Neural progenitor cell (in vitro differentiated cells): ENCODE results near the gene B3GNT9. TPM values are rescaled to one million over a fixed set of nuclear protein-coding genes. Genes with fewer than 3 reads are reported as not detected.

ENCODE experiments used
- DNase-seq: peaks from one replicate; pipeline ENCODE4 v3.0.0-alpha.2; 2016; ENCODE audit warnings: low spot score
- H2AFZ ChIP-seq: fragments of 200-600 bp; sonication (generic); replicated peaks from 2 replicates; pipeline ENCODE4 v1.6.1; 2016; ENCODE audit warnings: antibody characterized with exemption
- H3F3A ChIP-seq: fragments of 200-600 bp; sonication (generic); 2 replicates; pipeline ENCODE4 v1.6.1; 2016; ENCODE audit warnings: antibody characterized with exemption, low read depth
- H3K27ac ChIP-seq: fragments of 200-600 bp; sonication (generic); 2 replicates; pipeline ENCODE4 v1.5.1; 2016; ENCODE audit warnings: mild to moderate bottlenecking
- H3K27me3 ChIP-seq: fragments of 200-600 bp; sonication (generic); 2 replicates; pipeline ENCODE4 v1.6.1; 2016; ENCODE audit warnings: mild to moderate bottlenecking, moderate library complexity
- H3K36me3 ChIP-seq: fragments of 200-600 bp; sonication (generic); 2 replicates; pipeline ENCODE4 v1.5.1; 2016
- H3K4me1 ChIP-seq: fragments of 200-600 bp; sonication (generic); 2 replicates; pipeline ENCODE4 v1.6.1; 2016; ENCODE audit warnings: mixed run types
- H3K4me2 ChIP-seq: fragments of 200-600 bp; sonication (generic); 2 replicates; pipeline ENCODE4 v1.6.1; 2016
- H3K4me3 ChIP-seq: fragments of 200-600 bp; sonication (generic); 2 replicates; pipeline ENCODE4 v1.5.1; 2016
- H3K79me2 ChIP-seq: fragments of 200-600 bp; sonication (generic); 2 replicates; pipeline ENCODE4 v1.6.1; 2016; ENCODE audit warnings: low read depth
- H3K9ac ChIP-seq: fragments of 200-600 bp; sonication (generic); 2 replicates; pipeline ENCODE4 v1.6.1; 2016
- H3K9me3 ChIP-seq: fragments of 200-600 bp; sonication (generic); 2 replicates; pipeline ENCODE4 v1.5.1; 2016; ENCODE audit warnings: low read depth
- H4K20me1 ChIP-seq: fragments of 200-600 bp; sonication (generic); 2 replicates; pipeline ENCODE4 v1.6.1; 2016; ENCODE audit warnings: low read depth
- H3K27ac Mint-ChIP-seq: 3 replicates; pipeline ENCODE4 v1.8.0; 2021; ENCODE audit warnings: mixed read lengths
- H3K27me3 Mint-ChIP-seq: 2 replicates; pipeline ENCODE4 v1.8.0; 2022; ENCODE audit warnings: low read depth, mild to moderate bottlenecking, inconsistent platforms, moderate library complexity, mixed read lengths; ENCODE audit not compliant: insufficient read depth
- H3K36me3 Mint-ChIP-seq: 3 replicates; pipeline ENCODE4 v1.8.0; 2021; ENCODE audit warnings: mixed read lengths
- H3K4me1 Mint-ChIP-seq: 3 replicates; pipeline ENCODE4 v1.8.0; 2021; ENCODE audit warnings: mixed read lengths
- H3K4me3 Mint-ChIP-seq: 3 replicates; pipeline ENCODE4 v1.8.0; 2021; ENCODE audit warnings: mild to moderate bottlenecking, moderate library complexity, mixed read lengths
- H3K9me3 Mint-ChIP-seq: 3 replicates; pipeline ENCODE4 v1.8.0; 2020; ENCODE audit warnings: mixed read lengths
- EZH2 ChIP-seq: fragments of 200-600 bp; sonication (generic); IDR thresholded peaks from 2 replicates; pipeline ENCODE4 v1.6.1; 2017; ENCODE audit warnings: antibody characterized with exemption, mild to moderate bottlenecking, moderate library complexity
- EZH2phosphoT487 ChIP-seq: fragments of 200-600 bp; sonication (generic); IDR thresholded peaks from 2 replicates; pipeline ENCODE4 v1.6.1; 2017; ENCODE audit warnings: antibody characterized with exemption
- total RNA-seq: library from RNA; depleted of rRNA; stranded (reverse); fragments of >200 nt; gene quantifications from 2 replicates; pipeline ENCODE4 v1.2.3, GENCODE V29; 2015; ENCODE audit warnings: low replicate concordance
- TF ChIP-seq, protein P1 (sequence below): fragments of 200-600 bp; sonication (generic); IDR thresholded peaks from 2 replicates; pipeline ENCODE4 v1.5.1; 2017; ENCODE audit warnings: antibody characterized with exemption, mild to moderate bottlenecking

B3GNT9 gene
- total RNA-seq, 1 donor from 2014 or later: 2.6 TPM

DNA sequence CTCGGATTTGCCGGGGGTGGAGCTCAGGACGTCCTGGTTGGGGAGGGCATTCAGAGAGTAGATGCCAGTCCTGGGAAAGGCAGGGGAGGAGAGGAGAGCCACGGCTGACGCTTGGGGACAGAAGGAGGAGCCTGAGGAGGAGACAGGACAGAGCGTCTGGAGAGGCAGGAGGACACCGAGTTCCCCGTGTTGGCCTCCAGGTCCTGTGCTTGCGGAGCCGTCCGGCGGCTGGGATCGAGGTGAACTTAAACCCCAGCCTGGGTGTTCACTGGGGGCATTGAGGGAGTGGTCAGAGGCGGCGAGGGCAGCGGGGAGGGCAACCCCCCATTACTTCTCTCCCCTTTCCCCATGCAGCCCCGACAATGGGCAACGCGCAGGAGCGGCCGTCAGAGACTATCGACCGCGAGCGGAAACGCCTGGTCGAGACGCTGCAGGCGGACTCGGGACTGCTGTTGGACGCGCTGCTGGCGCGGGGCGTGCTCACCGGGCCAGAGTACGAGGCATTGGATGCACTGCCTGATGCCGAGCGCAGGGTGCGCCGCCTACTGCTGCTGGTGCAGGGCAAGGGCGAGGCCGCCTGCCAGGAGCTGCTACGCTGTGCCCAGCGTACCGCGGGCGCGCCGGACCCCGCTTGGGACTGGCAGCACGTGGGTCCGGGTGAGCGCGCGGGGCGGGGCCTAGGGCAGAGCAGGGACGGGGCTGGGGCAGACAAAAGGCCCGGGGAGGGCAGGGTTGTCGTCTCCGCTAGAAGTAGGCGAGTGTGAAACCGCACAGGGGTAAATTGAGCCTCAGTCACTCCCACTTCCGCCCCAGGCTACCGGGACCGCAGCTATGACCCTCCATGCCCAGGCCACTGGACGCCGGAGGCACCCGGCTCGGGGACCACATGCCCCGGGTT, 23.3 kb upstream of the B3GNT9 start:
- no peak overlapping the region for H2AFZ ChIP-seq
- peak; percentile 85 for DNase-seq

DNA sequence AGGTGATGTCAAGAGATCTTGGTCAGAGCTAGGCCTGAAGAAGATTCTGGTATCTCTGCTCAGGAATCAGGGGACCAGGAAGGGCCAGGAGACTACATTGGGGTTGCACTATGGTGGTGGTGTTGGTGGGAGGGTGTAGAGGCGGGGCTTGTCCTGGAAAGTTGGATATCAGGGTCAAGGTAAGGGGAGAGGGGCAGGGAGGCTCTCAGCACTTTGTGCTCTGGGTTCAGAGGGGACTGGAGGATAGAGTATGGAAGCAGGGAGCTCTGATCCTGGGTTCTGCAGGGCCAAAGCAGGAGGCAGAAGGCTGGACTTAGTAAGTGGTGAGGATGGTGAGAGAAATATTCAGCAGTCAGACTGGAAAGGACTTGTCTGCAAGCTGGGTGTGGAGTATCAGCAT, 22.5 kb upstream of the B3GNT9 start:
- Histone ChIP-seq H3K79me2 (no peaks in the 10 kb centered on the region), H3K9ac (no peak overlapping the region), H3K9me3 (no peaks in the 10 kb centered on the region), H3F3A (peaks cover 37% of the 10 kb centered on the region), H3K4me2 (peak overlapping the region; percentile 87), H3K4me3 (peak overlapping the region; percentile 46), H3K4me1 (peaks cover 11% of the 10 kb centered on the region), H3K36me3 (no peaks in the 10 kb centered on the region), H4K20me1 (peaks cover 57% of the 10 kb centered on the region), H3K27ac (no peak overlapping the region), H2AFZ (no peak overlapping the region), H3K27me3 (peaks cover 100% of the 10 kb centered on the region)
- no peaks in the 10 kb centered on the region for H3K9me3 Mint-ChIP-seq
- peaks cover 2% of the 10 kb centered on the region for H3K36me3 Mint-ChIP-seq
- H3K27me3 Mint-ChIP-seq: peaks cover 59% of the 10 kb centered on the region
- peak overlapping the region; percentile 82 for H3K4me3 Mint-ChIP-seq
- H3K27ac Mint-ChIP-seq: no peak overlapping the region
- DNase-seq: no peak
- H3K4me1 Mint-ChIP-seq: peaks cover 23% of the 10 kb centered on the region
- TF ChIP-seq EZH2phosphoT487: no peak
- no peak for TF ChIP-seq EZH2
- TF ChIP-seq, protein P1, sequence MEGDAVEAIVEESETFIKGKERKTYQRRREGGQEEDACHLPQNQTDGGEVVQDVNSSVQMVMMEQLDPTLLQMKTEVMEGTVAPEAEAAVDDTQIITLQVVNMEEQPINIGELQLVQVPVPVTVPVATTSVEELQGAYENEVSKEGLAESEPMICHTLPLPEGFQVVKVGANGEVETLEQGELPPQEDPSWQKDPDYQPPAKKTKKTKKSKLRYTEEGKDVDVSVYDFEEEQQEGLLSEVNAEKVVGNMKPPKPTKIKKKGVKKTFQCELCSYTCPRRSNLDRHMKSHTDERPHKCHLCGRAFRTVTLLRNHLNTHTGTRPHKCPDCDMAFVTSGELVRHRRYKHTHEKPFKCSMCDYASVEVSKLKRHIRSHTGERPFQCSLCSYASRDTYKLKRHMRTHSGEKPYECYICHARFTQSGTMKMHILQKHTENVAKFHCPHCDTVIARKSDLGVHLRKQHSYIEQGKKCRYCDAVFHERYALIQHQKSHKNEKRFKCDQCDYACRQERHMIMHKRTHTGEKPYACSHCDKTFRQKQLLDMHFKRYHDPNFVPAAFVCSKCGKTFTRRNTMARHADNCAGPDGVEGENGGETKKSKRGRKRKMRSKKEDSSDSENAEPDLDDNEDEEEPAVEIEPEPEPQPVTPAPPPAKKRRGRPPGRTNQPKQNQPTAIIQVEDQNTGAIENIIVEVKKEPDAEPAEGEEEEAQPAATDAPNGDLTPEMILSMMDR: no peak

More for the DNA sequence above, 23.3 kb upstream of the B3GNT9 start:
- TF ChIP-seq EZH2phosphoT487 (peak; percentile 46), EZH2 (peak; percentile 67)
- TF ChIP-seq, protein P1: peak; percentile 12
- no peaks in the 10 kb centered on the region for H3K9me3 ChIP-seq
- Mint-ChIP-seq H3K27me3 (peaks cover 57% of the 10 kb centered on the region), H3K27ac (no peak overlapping the region), H3K4me1 (peaks cover 28% of the 10 kb centered on the region), H3K9me3 (no peaks in the 10 kb centered on the region), H3K36me3 (peaks cover 4% of the 10 kb centered on the region), H3K4me3 (peak overlapping the region; percentile 82)
- H3K79me2 ChIP-seq: no peaks in the 10 kb centered on the region
- peaks cover 11% of the 10 kb centered on the region for H3K4me1 ChIP-seq
- no peaks in the 10 kb centered on the region for H3K36me3 ChIP-seq
- H3K27me3 ChIP-seq: peaks cover 100% of the 10 kb centered on the region
- no peak overlapping the region for H3K9ac ChIP-seq
- peak overlapping the region; percentile 87 for H3K4me2 ChIP-seq
- H3F3A ChIP-seq: peaks cover 37% of the 10 kb centered on the region
- peaks cover 58% of the 10 kb centered on the region for H4K20me1 ChIP-seq
- no peak overlapping the region for H3K27ac ChIP-seq
- H3K4me3 ChIP-seq: peak overlapping the region; percentile 46

DNA sequence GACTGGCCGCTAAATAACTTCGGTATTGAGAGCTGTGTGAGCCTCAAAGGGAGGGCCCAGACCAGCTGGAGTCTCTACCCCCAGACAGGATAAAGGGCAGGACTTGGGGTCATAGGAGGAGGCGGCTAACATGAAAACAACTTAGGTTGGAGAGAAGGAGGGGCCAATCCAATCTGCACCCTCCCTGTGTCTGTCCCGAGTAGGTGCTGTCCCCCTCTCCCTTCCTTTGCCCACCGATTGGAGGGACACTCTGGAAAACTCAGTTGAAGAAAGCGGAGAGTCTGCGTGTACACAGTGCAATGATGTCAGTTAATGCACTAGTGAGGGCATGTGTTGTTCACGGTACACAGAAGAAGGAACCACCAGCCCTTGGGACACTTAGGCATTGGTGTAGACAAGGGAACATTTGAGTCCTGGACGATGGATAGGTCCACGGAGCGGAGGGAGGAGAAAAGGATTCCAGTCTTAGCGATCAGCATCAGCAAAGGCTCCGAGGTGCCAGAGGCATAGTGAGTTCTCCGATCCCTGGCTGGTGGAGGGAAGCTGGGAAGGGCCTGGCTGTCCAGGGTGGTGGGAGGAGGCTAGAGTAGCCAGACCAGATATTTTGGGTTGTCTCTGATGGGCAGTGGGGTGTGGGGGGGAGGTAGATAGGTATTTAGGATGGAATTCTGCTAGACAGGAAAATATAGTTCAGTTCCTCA, 20.3 kb upstream of the B3GNT9 start:
- Histone ChIP-seq H3K4me1 (peaks cover 11% of the 10 kb centered on the region), H3K27ac (no peak overlapping the region), H3K27me3 (peaks cover 100% of the 10 kb centered on the region), H3K79me2 (no peaks in the 10 kb centered on the region), H3K9ac (no peak overlapping the region), H3K9me3 (no peaks in the 10 kb centered on the region), H3K4me2 (peak overlapping the region; percentile 80), H3K36me3 (no peaks in the 10 kb centered on the region), H2AFZ (peak overlapping the region; percentile 83), H3F3A (peaks cover 37% of the 10 kb centered on the region), H3K4me3 (peak overlapping the region; percentile 63), H4K20me1 (peaks cover 41% of the 10 kb centered on the region)
- Mint-ChIP-seq H3K9me3 (no peaks in the 10 kb centered on the region), H3K27me3 (peaks cover 73% of the 10 kb centered on the region), H3K36me3 (peaks cover 1% of the 10 kb centered on the region), H3K4me3 (peak overlapping the region; percentile 80), H3K27ac (no peak overlapping the region), H3K4me1 (peaks cover 23% of the 10 kb centered on the region)
- DNase-seq: no peak
- TF ChIP-seq EZH2phosphoT487 (no peak), EZH2 (no peak)
- TF ChIP-seq, protein P1: no peak
